Endothelial cell of umbilical vein (primary cell): ENCODE results near the gene NGEF.
"Not testable (repeated sequence)": the region's sequence is repeated elsewhere in the genome, so short reads cannot be mapped to it uniquely, and the experiment has no call there.

Source experiments
- CTCF ChIP-seq, 2 donors: IDR thresholded peaks; 1 replicate in 1 of 2; 2 replicates in 1 of 2; pipeline ENCODE4 v1.5.1; 2011; ENCODE audit warnings: low read length in 2 of 2, mild to moderate bottlenecking in 2 of 2, moderate library complexity in 2 of 2, control low read depth in 1 of 2, inconsistent platforms in 1 of 2, low read depth in 1 of 2; ENCODE audit not compliant: insufficient read depth in 1 of 2; ENCODE audit errors: extremely low read depth in 1 of 2
- EZH2 ChIP-seq: IDR thresholded peaks from 2 replicates; pipeline ENCODE4 v1.6.1; 2012; ENCODE audit warnings: borderline replicate concordance, low read depth, mild to moderate bottlenecking, moderate library complexity, low read length, inconsistent platforms; ENCODE audit not compliant: severe bottlenecking

- not testable (repeated sequence) for TF ChIP-seq CTCF (IDR thresholded peaks at IDR 0.05; ENCODE audit: extremely low read depth in 1 of 2, insufficient read depth in 1 of 2, low read depth in 1 of 2, low read length in 2 of 2); EZH2
Observed at GRCh38 chr2:233019610-233020009, 6.6 kb upstream of the NGEF start.
